ENCODE results near the gene MCCC1.
"Not testable (repeated sequence)": the region's sequence is repeated elsewhere in the genome, so short reads cannot be mapped to it uniquely, and the experiment has no call there.

Gene MCCC1

GRCh38 chr3:183099026-183099837, at the start of gene MCCC1:
Gene MCCC1, minus strand, starts transcription at chr3:183099496. Its CDS starts 56 bp downstream, at chr3:183099440.
- H3K27ac ChIP-seq: peak within 1 kb of the TSS; percentile 53
- peak; percentile 98 for DNase-seq (ENCODE audit: low read depth, low spot score)

GRCh38 chr3:183148056-183148455, 48.8 kb upstream of the MCCC1 start:
- H3K27ac ChIP-seq: no peak overlapping the region
- DNase-seq (ENCODE audit: low read depth, low spot score): no peak

GRCh38 chr3:183144363-183144762, 45.1 kb upstream of the MCCC1 start:
- no peak overlapping the region for H3K27ac ChIP-seq
- DNase-seq (ENCODE audit: low read depth, low spot score): no peak

GRCh38 chr3:183142199-183142598, 42.9 kb upstream of the MCCC1 start:
- DNase-seq (ENCODE audit: low read depth, low spot score): no peak
- H3K27ac ChIP-seq: no peak overlapping the region

GRCh38 chr3:183134844-183135243, 35.5 kb upstream of the MCCC1 start:
- no peak for DNase-seq (ENCODE audit: low read depth, low spot score)
- no peak overlapping the region for H3K27ac ChIP-seq

DNA sequence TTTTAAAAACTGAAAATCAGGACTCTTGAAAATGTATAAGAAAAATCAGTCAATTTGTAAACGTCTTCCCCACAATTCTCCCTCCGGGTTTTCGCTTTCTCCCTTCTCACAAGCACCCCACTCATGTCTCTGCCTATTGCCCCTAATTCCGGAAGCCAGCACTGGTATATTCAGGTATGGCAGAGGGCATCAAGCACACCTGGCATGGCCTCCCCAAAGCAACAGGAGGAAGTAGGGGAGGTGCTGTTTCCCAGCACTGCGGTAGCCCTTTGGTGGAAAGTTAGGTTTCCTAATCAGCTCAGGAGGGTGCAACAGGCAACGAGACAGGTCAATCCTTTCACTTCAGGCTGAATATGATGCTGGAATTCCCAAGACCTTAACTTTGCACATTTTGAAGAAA, 33.1 kb upstream of the MCCC1 start:
- H3K27ac ChIP-seq: no peak overlapping the region
- no peak for DNase-seq (ENCODE audit: low read depth, low spot score)

DNA sequence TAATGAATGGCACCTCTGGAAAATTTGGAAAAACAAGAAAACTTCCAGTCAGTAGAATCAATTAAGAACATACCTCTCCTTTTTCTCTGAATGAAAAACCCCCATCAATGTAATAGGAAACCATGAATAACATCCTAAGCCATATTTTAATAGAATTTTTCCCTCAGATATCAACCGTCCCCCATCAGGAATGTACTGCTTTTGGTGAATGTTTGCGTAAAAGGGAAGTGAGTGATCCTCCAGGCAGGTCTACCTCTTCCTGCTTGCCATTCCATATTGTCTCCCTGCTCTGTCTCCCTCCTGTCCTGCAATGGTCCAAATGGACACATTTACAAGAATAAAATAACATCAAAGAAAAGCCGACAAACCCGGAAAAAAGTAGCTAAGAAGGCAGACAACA, 32.4 kb upstream of the MCCC1 start:
- H3K27ac ChIP-seq: no peak overlapping the region
- no peak for DNase-seq (ENCODE audit: low read depth, low spot score)

GRCh38 chr3:183131186-183131725, 32.0 kb upstream of the MCCC1 start:
- H3K27ac ChIP-seq: no peak overlapping the region
- no peak for DNase-seq (ENCODE audit: low read depth, low spot score)

- DNase-seq (ENCODE audit: low read depth, low spot score): no peak
- H3K27ac ChIP-seq: no peak overlapping the region
These were observed 29.9 kb upstream of the MCCC1 start for GRCh38 chr3:183129243-183129642.

DNA sequence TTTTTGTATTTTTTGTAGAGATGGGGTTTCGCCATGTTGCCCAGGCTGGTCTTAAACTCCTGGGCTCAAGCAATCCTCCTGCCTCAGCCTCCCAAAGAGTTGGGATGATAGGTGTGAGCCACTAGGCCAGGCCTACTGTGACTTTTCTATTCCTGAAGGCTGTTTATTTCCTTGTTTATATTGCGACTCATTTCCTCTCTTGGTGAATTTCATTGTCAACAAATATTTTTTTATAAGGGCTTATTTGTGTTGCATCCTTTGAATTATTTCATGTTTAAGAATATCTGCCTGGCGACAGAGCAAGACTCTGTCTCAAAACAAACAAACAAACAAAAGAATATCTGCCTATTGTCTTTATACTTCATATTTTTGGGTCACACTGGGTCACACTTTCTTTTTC, 29.4 kb upstream of the MCCC1 start:
- H3K27ac ChIP-seq: no peak overlapping the region
- DNase-seq (ENCODE audit: low read depth, low spot score): no peak

DNA sequence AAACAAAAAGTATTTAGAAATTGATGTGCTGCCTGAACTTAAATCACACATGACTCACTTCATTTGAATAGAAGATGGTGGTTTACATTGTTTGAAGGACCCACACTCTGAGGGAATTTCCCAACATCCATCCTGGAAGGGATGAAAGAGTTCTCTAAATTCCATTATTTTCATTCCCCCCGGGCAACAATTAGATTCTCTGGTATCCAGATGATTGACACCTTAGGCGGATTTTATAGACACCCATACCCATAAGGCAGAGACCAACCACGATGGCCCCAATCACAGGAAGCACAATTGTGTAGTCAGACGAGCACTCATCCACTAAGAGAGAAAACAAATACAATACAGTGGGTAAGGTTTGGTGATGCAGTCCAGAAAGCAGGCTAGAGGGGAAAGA, 24.6 kb upstream of the MCCC1 start:
- DNase-seq (ENCODE audit: low read depth, low spot score): no peak
- no peak overlapping the region for H3K27ac ChIP-seq

DNA sequence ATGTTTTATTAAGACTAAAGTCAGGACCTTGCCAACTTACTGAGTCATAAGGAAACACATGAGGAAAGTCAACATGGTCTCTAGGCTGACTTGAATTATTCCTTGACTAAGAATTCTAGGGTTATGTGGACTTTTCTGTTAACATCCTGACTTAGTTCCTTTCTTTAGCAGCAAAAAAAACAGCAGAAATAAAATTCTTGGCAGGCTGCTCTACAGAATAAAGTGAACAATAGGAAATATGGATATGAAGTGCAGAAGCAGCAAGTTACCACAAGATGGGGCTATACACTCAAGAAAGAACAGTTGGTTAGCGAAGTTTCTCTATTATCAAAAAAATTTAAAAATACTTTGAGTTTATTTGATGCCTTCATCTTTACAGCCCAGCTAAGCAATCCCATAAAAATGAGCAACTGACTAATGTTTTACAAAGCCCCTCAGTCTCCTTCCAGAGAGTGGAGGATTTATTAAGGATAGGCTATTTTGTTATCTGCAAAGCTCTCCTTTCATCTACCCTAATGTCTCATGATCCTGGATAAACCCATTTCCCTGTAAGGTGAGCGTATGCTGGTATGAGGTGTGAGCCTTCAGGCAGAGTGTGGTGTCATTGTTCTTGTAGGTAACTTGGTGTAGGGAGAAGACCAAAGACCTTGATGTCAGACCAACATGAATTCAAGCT, 23.1 kb upstream of the MCCC1 start:
- DNase-seq (ENCODE audit: low read depth, low spot score): no peak
- no peak overlapping the region for H3K27ac ChIP-seq

DNA sequence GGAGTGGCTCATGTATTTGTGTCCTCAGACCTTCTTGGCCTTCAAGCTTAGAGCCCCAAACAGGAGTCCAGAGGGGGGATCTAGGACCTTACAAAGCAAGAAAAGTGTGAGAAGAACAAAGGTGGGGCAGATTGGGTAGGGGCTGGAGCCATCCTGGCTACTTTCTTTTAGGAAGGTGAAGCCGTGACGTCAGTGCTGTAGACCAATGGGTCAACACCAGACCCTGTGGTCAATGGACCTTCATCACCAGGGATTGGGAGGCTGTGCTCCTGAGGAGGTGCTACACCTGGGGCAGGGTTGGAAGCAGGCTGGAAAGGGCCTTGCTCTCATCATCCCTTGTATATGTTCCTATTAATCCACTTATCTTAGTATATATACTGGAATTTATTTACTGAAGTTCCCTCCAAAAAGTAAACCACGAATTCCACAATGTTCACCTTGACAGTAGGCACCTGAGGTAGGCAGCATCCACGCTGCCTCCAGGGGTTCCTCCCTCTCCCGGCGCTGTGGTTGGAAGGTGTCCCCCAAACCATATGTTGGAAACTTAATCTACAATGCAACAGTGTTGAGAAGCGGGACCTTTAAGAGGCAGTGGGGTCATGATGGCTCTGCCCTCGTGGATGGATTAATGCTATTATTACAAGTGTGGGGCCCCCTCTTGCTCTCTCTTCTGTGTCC, 21.4 kb upstream of the MCCC1 start:
- DNase-seq (ENCODE audit: low read depth, low spot score): no peak
- H3K27ac ChIP-seq: no peak overlapping the region

GRCh38 chr3:183117056-183117455, 17.8 kb upstream of the MCCC1 start:
- DNase-seq (ENCODE audit: low read depth, low spot score): no peak
- no peak overlapping the region for H3K27ac ChIP-seq

GRCh38 chr3:183116025-183116614, 16.8 kb upstream of the MCCC1 start:
- no peak overlapping the region for H3K27ac ChIP-seq
- DNase-seq (ENCODE audit: low read depth, low spot score): no peak

- no peak for DNase-seq (ENCODE audit: low read depth, low spot score)
- no peak overlapping the region for H3K27ac ChIP-seq
These were observed 15.3 kb upstream of the MCCC1 start for GRCh38 chr3:183114384-183115178.

DNA sequence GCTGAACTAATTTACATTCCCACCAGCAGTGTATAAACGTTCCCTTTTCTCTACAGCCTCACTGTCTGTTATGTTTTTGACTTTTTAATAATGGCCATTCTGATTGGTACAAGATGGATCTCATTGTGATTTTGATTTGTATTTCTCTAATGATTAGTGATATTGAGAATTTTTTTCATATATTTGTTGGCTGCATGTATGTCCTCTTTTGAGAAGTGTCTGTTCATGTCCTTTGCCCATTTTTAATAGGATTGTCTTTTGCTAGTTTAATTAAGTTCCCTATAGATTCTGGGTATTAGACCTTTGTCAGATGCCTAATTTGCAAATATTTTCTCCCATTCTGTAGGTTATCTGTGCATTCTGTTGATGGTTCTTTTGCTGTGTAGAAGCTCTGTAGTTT, 10.6 kb upstream of the MCCC1 start:
- not testable (repeated sequence) for H3K27ac ChIP-seq; DNase-seq (ENCODE audit: low read depth, low spot score)

DNA sequence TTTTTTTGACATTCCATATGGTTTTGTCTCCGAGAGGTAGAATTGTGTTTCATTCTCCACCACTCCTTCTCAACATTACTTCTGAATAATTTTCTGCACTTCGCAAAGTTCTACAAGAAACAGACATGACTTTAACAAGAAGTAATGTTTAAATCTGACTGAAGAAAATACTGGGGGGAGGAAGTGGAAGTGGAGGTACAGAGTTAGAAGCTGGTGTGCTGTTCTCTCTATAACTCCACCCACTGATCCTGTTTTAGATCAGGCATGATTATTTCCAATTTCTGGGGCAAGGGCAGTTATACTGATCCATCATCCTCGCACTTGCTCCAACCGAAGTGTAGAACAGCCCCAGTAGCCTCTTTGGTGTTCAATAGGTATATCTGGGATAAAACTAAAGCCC, 9.2 kb upstream of the MCCC1 start:
- no peak overlapping the region for H3K27ac ChIP-seq
- DNase-seq (ENCODE audit: low read depth, low spot score): no peak

GRCh38 chr3:183108001-183108449, 8.7 kb upstream of the MCCC1 start:
- DNase-seq (ENCODE audit: low read depth, low spot score): no peak

GRCh38 chr3:183107372-183107771, 8.1 kb upstream of the MCCC1 start:
- DNase-seq (ENCODE audit: low read depth, low spot score); H3K27ac ChIP-seq: not testable (repeated sequence)

More at GRCh38 chr3:183108001-183108449, 8.7 kb upstream of the MCCC1 start:
- no peak overlapping the region for H3K27ac ChIP-seq
